ENCODE data around the gene CEP112.

DNA sequence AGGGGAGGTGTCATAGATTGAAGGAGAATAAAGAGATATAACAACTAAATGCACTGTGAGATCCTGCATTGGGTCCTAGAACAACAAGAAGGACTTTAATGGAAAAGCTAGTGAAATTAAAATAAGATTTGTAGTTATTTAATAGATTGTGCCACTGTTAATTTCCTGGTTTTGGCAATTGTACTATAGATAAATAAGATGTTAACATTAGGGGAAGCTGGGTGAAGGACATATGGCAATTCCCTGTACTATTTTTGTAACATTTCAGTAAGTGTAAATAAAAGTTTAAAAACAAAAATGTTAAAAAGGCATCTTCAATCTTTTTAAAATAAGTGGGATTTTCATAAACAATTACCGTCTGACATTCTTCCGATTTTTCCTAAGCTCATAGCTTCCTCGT is 372.1 kb downstream of the CEP112 start:
- TF ChIP-seq CTCF (IDR thresholded peaks at IDR 0.05) = no peak
- TF ChIP-seq POLR2A (IDR thresholded peaks at IDR 0.05) = no peak
